DND-41 (cell line): ENCODE results near the gene CD22.

Experiments
- ATAC-seq: fragments of 200-7000 bp; cut with Tn5 transposase; 3 replicates; pipeline ENCODE4 v1.9.1; 2021; ENCODE audit warnings: low read depth; ENCODE audit not compliant: insufficient read depth
- DNase-seq: peaks from one replicate; pipeline ENCODE4 v3.0.0-alpha.2; 2020
- H2AFZ ChIP-seq: 2 replicates; pipeline ENCODE4 v1.6.0; 2012; ENCODE audit warnings: low read depth, low read length
- H3K27ac ChIP-seq: 2 replicates; pipeline ENCODE4 v1.5.1; 2012; ENCODE audit warnings: low read length, inconsistent platforms
- H3K27me3 ChIP-seq: fragments of 200-600 bp; sonication (generic); 2 replicates; pipeline ENCODE4 v1.6.0; 2012; ENCODE audit warnings: low read length, mild to moderate bottlenecking, inconsistent platforms; ENCODE audit not compliant: insufficient read depth, poor library complexity
- H3K36me3 ChIP-seq: 2 replicates; pipeline ENCODE4 v1.5.1; 2012; ENCODE audit warnings: low read length, inconsistent platforms; ENCODE audit not compliant: insufficient read depth
- H3K4me1 ChIP-seq: 2 replicates; pipeline ENCODE4 v1.5.1; 2012; ENCODE audit warnings: mild to moderate bottlenecking, low read length; ENCODE audit not compliant: insufficient read depth
- H3K4me2 ChIP-seq: 2 replicates; pipeline ENCODE4 v1.6.0; 2012; ENCODE audit warnings: mild to moderate bottlenecking, moderate library complexity, low read length, inconsistent platforms; ENCODE audit not compliant: insufficient read depth
- H3K4me3 ChIP-seq, 2 experiments: fragments of 200-600 bp in 1 of 2; shearing (Covaris generic) in 1 of 2; 2 replicates each; pipeline ENCODE4 v1.5.1; 2012 to 2016; ENCODE audit warnings: inconsistent platforms in 2 of 2, low read length in 2 of 2, mild to moderate bottlenecking in 2 of 2, low read depth in 1 of 2, moderate library complexity in 1 of 2
- H3K79me2 ChIP-seq: 2 replicates; pipeline ENCODE4 v1.6.0; 2012; ENCODE audit warnings: low read length, inconsistent platforms; ENCODE audit not compliant: insufficient read depth
- H3K9ac ChIP-seq: 2 replicates; pipeline ENCODE4 v1.6.0; 2012; ENCODE audit warnings: low read depth, mild to moderate bottlenecking, inconsistent platforms, low read length, moderate library complexity
- H3K9me3 ChIP-seq: 2 replicates; pipeline ENCODE4 v1.5.1; 2012; ENCODE audit warnings: low read length, moderate library complexity, mild to moderate bottlenecking, inconsistent platforms; ENCODE audit not compliant: insufficient read depth, severe bottlenecking
- H4K20me1 ChIP-seq: 2 replicates; pipeline ENCODE4 v1.6.0; 2012; ENCODE audit warnings: low read length; ENCODE audit not compliant: insufficient read depth
- EZH2 ChIP-seq: IDR thresholded peaks from 3 replicates; pipeline ENCODE4 v1.6.1; 2012; ENCODE audit warnings: borderline replicate concordance, low read depth, mild to moderate bottlenecking, moderate library complexity, low read length, inconsistent platforms; ENCODE audit not compliant: severe bottlenecking
- TF ChIP-seq, protein P1 (sequence below): IDR thresholded peaks from 2 replicates; pipeline ENCODE4 v1.5.1; 2012; ENCODE audit warnings: borderline replicate concordance, low read length, moderate library complexity, mild to moderate bottlenecking; ENCODE audit not compliant: poor library complexity, severe bottlenecking; ENCODE audit errors: extremely low read depth

CD22 gene

DNA sequence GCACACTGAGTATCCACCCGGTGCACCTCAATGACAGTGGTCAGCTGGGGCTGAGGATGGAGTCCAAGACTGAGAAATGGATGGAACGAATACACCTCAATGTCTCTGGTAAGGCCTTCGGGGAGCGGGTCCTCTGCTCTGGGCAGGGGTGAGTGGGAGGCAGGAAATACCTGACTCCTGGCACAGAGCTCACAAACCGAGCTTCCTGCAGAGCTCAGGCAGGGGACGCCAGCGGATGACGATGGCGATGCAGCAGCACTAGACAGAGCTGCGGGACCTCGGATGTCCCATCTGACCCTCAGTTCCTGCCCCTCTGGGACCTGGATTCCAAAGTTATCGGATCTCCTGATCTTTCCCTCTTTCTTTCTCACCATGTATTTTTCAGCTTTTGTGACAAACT is 3.8 kb downstream of the CD22 start:
- no peaks in the 10 kb centered on the region for H4K20me1 ChIP-seq
- ATAC-seq (no peak), DNase-seq (no peak)
- H3K4me2 ChIP-seq, result no peak overlapping the region
- H2AFZ ChIP-seq, result no peak overlapping the region
- H3K79me2 ChIP-seq, result no peaks in the 10 kb centered on the region
- no peaks in the 10 kb centered on the region for H3K4me1 ChIP-seq
- H3K9me3 ChIP-seq, result no peaks in the 10 kb centered on the region
- no peak overlapping the region for H3K4me3 ChIP-seq
- H3K27me3 ChIP-seq, result peaks cover 2% of the 10 kb centered on the region
- no peaks in the 10 kb centered on the region for H3K36me3 ChIP-seq
- TF ChIP-seq EZH2, result no peak
- H3K9ac ChIP-seq, result no peak overlapping the region
- no peak overlapping the region for H3K27ac ChIP-seq

- no peak for DNase-seq
- Histone ChIP-seq H2AFZ (no peak overlapping the region), H3K4me2 (no peak overlapping the region), H3K9ac (no peak overlapping the region), H3K79me2 (no peaks in the 10 kb centered on the region), H4K20me1 (no peaks in the 10 kb centered on the region), H3K4me1 (no peaks in the 10 kb centered on the region), H3K9me3 (no peaks in the 10 kb centered on the region), H3K27me3 (no peaks in the 10 kb centered on the region), H3K27ac (no peak overlapping the region), H3K36me3 (no peaks in the 10 kb centered on the region), H3K4me3 (no peak overlapping the region)
- ATAC-seq, result no peak
- TF ChIP-seq, protein P1, sequence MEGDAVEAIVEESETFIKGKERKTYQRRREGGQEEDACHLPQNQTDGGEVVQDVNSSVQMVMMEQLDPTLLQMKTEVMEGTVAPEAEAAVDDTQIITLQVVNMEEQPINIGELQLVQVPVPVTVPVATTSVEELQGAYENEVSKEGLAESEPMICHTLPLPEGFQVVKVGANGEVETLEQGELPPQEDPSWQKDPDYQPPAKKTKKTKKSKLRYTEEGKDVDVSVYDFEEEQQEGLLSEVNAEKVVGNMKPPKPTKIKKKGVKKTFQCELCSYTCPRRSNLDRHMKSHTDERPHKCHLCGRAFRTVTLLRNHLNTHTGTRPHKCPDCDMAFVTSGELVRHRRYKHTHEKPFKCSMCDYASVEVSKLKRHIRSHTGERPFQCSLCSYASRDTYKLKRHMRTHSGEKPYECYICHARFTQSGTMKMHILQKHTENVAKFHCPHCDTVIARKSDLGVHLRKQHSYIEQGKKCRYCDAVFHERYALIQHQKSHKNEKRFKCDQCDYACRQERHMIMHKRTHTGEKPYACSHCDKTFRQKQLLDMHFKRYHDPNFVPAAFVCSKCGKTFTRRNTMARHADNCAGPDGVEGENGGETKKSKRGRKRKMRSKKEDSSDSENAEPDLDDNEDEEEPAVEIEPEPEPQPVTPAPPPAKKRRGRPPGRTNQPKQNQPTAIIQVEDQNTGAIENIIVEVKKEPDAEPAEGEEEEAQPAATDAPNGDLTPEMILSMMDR, result no peak
- TF ChIP-seq EZH2, result no peak
Observed at GRCh38 chr19:35334144-35334753, 5.3 kb downstream of the CD22 start.

DNA sequence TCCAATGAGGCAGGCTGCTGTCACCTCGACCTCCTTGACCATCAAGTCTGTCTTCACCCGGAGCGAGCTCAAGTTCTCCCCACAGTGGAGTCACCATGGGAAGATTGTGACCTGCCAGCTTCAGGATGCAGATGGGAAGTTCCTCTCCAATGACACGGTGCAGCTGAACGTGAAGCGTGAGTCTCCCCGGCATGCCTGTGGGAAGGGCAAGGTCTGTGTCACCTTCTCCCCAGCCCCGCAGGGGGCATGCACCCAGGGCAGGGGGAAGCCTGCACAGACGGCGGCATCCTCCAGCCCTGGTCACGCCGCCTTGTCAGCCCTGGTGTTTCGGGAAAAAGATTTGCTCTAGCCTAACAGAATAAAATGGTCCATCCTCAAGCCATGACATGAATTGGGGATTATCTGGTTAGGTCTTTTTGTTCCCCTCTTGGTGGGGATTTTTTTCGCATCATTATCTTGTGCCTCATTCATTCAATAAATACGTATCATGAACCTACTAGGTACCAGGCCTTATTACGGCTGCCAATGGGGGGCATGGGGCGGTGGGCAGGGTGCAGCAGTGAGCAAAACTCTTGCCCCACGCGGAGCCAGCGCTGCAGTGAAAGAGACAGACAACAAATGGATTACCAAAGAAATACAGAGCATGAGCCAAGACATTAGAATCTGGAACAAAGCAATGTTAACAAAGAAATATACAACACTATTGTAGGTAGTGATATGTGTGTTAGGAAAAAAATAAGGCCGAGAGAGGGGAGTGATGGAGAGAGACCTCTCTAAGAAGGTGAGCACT is 7.4 kb downstream of the CD22 start:
- Histone ChIP-seq H2AFZ (no peak overlapping the region), H3K27ac (no peak overlapping the region), H3K9me3 (no peaks in the 10 kb centered on the region), H3K4me1 (no peaks in the 10 kb centered on the region), H3K4me3 (no peak overlapping the region), H3K79me2 (no peaks in the 10 kb centered on the region), H3K36me3 (no peaks in the 10 kb centered on the region), H3K27me3 (no peaks in the 10 kb centered on the region), H3K4me2 (no peak overlapping the region), H3K9ac (no peak overlapping the region), H4K20me1 (no peaks in the 10 kb centered on the region)
- ATAC-seq (no peak), DNase-seq (no peak)
- TF ChIP-seq, protein P1, result no peak
- TF ChIP-seq EZH2, result no peak
